Ovary (tissue), 9 donors: ENCODE results near the gene ZNF316. TPM values are rescaled to one million over a fixed set of nuclear protein-coding genes. Genes with fewer than 3 reads are reported as not detected.

ENCODE experiments used
- DNase-seq, 5 donors: peaks; one replicate each; pipeline ENCODE4 v3.0.0-alpha.2; 2019 to 2020
- H3K27ac ChIP-seq, 2 donors: fragments of 200-600 bp; one replicate each; pipeline versions ENCODE4 v1.5.1 to v1.8.0; 2019 to 2022
- H3K27me3 ChIP-seq: fragments of 200-600 bp; one replicate; pipeline ENCODE4 v1.8.0; 2022
- H3K36me3 ChIP-seq: fragments of 200-600 bp; sonication (generic); one replicate; pipeline ENCODE4 v1.5.1; 2019
- H3K4me1 ChIP-seq: one replicate; pipeline ENCODE4 v1.8.1; 2013; ENCODE audit warnings: mild to moderate bottlenecking, moderate library complexity; ENCODE audit not compliant: insufficient read depth
- H3K4me3 ChIP-seq: fragments of 200-600 bp; sonication (generic); one replicate; pipeline ENCODE4 v1.5.1; 2017
- H3K9me3 ChIP-seq, 2 donors: fragments of 200-600 bp in 1 of 2; sonication (generic) in 1 of 2; one replicate each; pipeline versions ENCODE4 v1.5.1 to v1.8.1; 2013 to 2019; ENCODE audit warnings: mild to moderate bottlenecking in 1 of 2, moderate library complexity in 1 of 2
- CTCF ChIP-seq, 3 donors: fragments of 450-650 bp in 2 of 3; fragments of 200-600 bp in 1 of 3; IDR thresholded peaks; one replicate each; pipeline versions ENCODE4 v1.5.1 to v1.8.0; 2016 to 2022; ENCODE audit warnings: antibody characterized with exemption in 3 of 3, mild to moderate bottlenecking in 1 of 3
- EP300 ChIP-seq: sonication (generic); formaldehyde crosslinking; IDR thresholded peaks from one replicate; pipeline ENCODE4 v1.6.1; 2017; ENCODE audit warnings: antibody characterized with exemption
- POLR2A ChIP-seq: fragments of 450-650 bp; IDR thresholded peaks from one replicate; pipeline ENCODE4 v1.6.1; 2017; ENCODE audit warnings: antibody characterized with exemption, mild to moderate bottlenecking, moderate library complexity
- WGBS, 3 donors: extraction: QIAGEN DNeasy Blood & Tissue Kit in 1 of 3; methylation state at CpG; one replicate each; pipeline versions ENCODE4 v1.1.5 to v1.1.7; 2013 to 2017; 5-methylcytosine and 5-hydroxymethylcytosine counted together
- intact Hi-C, 4 donors: fragments of 100-400 bp; cut with DNase I; formaldehyde crosslinking; loops; one replicate each; pipeline versions ENCODE4 v1.11.0 to v1.15.1; 2022 to 2023
- polyA plus RNA-seq, 2 donors: library from polyadenylated mRNA; stranded (reverse); fragments of 200-250 nt in 1 of 2; fragments of 350-450 nt in 1 of 2; fragmentation: Illumina TruSeq in 1 of 2; extraction: RNeasy Lipid Tissue Mini Kit (QIAGEN cat#74804) in 1 of 2; gene quantifications; one replicate each; pipeline ENCODE4 v1.2.3, GENCODE V29; 2013 to 2014
- total RNA-seq, 7 donors: library from RNA; depleted of rRNA in 2 of 7; stranded (reverse); fragments of >200 nt in 2 of 7; fragmentation: NEBNext Ultra II Directional in 3 of 7; extraction: Animal tissue kit (Norgen Biotek cat#: 25700) in 3 of 7; gene quantifications; one replicate each; pipeline versions ENCODE4 v1.1.0 to v1.2.4, GENCODE V29; 2016 to 2023
- donor health status: DM: no; HTN: no; CAD: no; lungs with moderate emphysema.
- donor health status: DM: no; HTN: no; CAD: no.
- donor health status: Bipolar disorder and iron deficiency.
- donor health status: DM: yes; HTN: yes; CAD: no.
- donor health status: DM: no; HTN: no; CAD: no.
- donor health status: DM: yes; HTN: yes; CAD: no.

ZNF316 gene
- total and polyA plus RNA-seq, 9 donors = 11.5 to 36.4 (median 28.1) TPM

- H3K4me3 ChIP-seq = no peak overlapping the region
- no peaks in the 10 kb centered on the region for H3K4me1 ChIP-seq
- H3K9me3 ChIP-seq = no peaks in the 10 kb centered on the region
- H3K36me3 ChIP-seq = no peaks in the 10 kb centered on the region
- TF ChIP-seq CTCF (IDR thresholded peaks at IDR 0.05) (no peak), POLR2A (no peak), EP300 (no peak)
- intact Hi-C loops = no loop called here
- 86 to 89% (median 87%) methylated on average over 14 of the region's 14 CpGs for WGBS, 3 donors
- H3K27me3 ChIP-seq = no peaks in the 10 kb centered on the region
- H3K27ac ChIP-seq = no peak overlapping the region
- no peak for DNase-seq
Observed at GRCh38 chr7:6647541-6647940, 10.4 kb downstream of the ZNF316 start.

GRCh38 chr7:6648066-6648814 lies 11.1 kb downstream of the ZNF316 start:
- no peak for DNase-seq
- H3K27me3 ChIP-seq = no peaks in the 10 kb centered on the region
- no peaks in the 10 kb centered on the region for H3K36me3 ChIP-seq
- H3K4me1 ChIP-seq = no peaks in the 10 kb centered on the region
- no peak overlapping the region for H3K27ac ChIP-seq
- no peak for TF ChIP-seq EP300
- no peak for TF ChIP-seq POLR2A
- TF ChIP-seq CTCF (IDR thresholded peaks at IDR 0.05) = no peak
- H3K4me3 ChIP-seq = no peak overlapping the region
- H3K9me3 ChIP-seq = no peaks in the 10 kb centered on the region
- intact Hi-C loops = no loop called here
- WGBS, 3 donors = 80 to 88% (median 87%) methylated on average over 17 of the region's 17 CpGs

DNA sequence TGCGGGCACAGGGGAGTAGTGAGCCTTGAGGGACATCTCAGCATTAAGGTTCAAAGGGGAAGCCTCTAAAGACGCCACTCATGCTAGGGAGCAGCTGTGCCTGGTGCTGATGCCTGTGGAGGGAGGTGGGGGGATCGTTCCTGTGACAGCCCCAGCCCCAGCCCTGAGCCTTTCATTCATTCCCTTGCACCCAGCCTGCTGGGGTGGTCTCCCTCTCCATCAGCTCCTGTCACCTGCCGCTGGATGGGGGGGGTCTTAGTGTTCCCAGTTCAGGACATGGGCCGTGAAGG lies 11.6 kb downstream of the ZNF316 start:
- no peaks in the 10 kb centered on the region for H3K4me1 ChIP-seq
- WGBS, 3 donors = 87 to 93% (median 89%) methylated on average over 5 of the region's 5 CpGs
- no peaks in the 10 kb centered on the region for H3K27me3 ChIP-seq
- no peaks in the 10 kb centered on the region for H3K9me3 ChIP-seq
- no peak for DNase-seq
- TF ChIP-seq POLR2A = no peak
- TF ChIP-seq CTCF (IDR thresholded peaks at IDR 0.05) = no peak
- no peak for TF ChIP-seq EP300
- H3K36me3 ChIP-seq = no peaks in the 10 kb centered on the region
- no peak overlapping the region for H3K4me3 ChIP-seq
- intact Hi-C loops = no loop called here
- no peak overlapping the region for H3K27ac ChIP-seq

- no peak for DNase-seq
- no peaks in the 10 kb centered on the region for H3K36me3 ChIP-seq
Observed at GRCh38 chr7:6649241-6649961, 12.3 kb downstream of the ZNF316 start.

More at GRCh38 chr7:6649241-6649961, 12.3 kb downstream of the ZNF316 start:
- no peak overlapping the region for H3K4me3 ChIP-seq
- no peaks in the 10 kb centered on the region for H3K27me3 ChIP-seq
- 78 to 85% (median 80%) methylated on average over 13 of the region's 13 CpGs for WGBS, 3 donors
- H3K27ac ChIP-seq = no peak overlapping the region
- intact Hi-C loops = no loop called here
- no peaks in the 10 kb centered on the region for H3K4me1 ChIP-seq
- TF ChIP-seq EP300 (no peak), CTCF (IDR thresholded peaks at IDR 0.05) (no peak), POLR2A (no peak)
- no peaks in the 10 kb centered on the region for H3K9me3 ChIP-seq
